ENCODE measurements around the gene ASF1B. TPM values are rescaled to one million over a fixed set of nuclear protein-coding genes. Genes with fewer than 3 reads are reported as not detected.
"Not testable (repeated sequence)": the region's sequence is repeated elsewhere in the genome, so short reads cannot be mapped to it uniquely, and the experiment has no call there.

ASF1B gene
- total RNA-seq, 6 experiments from 2014 or later: 11.0 to 22.8 (median 18.6) TPM

GRCh38 chr19:14150041-14150769 lies 13.8 kb upstream of the ASF1B start:
- Mint-ChIP-seq H3K9me3 (no peaks in the 10 kb centered on the region), H3K36me3 (ENCODE audit: low read depth) (no peaks in the 10 kb centered on the region), H3K4me3 (0 out of 2 replicates have a peak overlapping the region, but pooled peaks have one; percentile 45), H3K4me1 (ENCODE audit: low read depth) (peaks cover 41% of the 10 kb centered on the region), H3K27me3 (ENCODE audit: insufficient read depth) (peaks cover 3% of the 10 kb centered on the region; the same call in 1 of the 2 replicates), H3K27ac (peak overlapping the region; percentile 77; the same call in 1 of the 2 replicates)
- no peak for DNase-seq
- TF ChIP-seq CTCF (IDR thresholded peaks at IDR 0.05): no peak

- no peaks in the 10 kb centered on the region for H3K9me3 Mint-ChIP-seq
- no peak for DNase-seq
- H3K27ac Mint-ChIP-seq: peak overlapping the region; percentile 77
- H3K4me1 Mint-ChIP-seq (ENCODE audit: low read depth): peaks cover 43% of the 10 kb centered on the region
- H3K4me3 Mint-ChIP-seq: peak overlapping the region; percentile 45
- no peak for TF ChIP-seq CTCF (IDR thresholded peaks at IDR 0.05)
- no peaks in the 10 kb centered on the region for H3K36me3 Mint-ChIP-seq (ENCODE audit: low read depth)
- H3K27me3 Mint-ChIP-seq (ENCODE audit: insufficient read depth): peaks cover 3% of the 10 kb centered on the region; the same call in 1 of the 2 replicates
These were observed 13.2 kb upstream of the ASF1B start for GRCh38 chr19:14149509-14149994.

- Mint-ChIP-seq H3K4me3 (peak overlapping the region; percentile 45), H3K9me3 (no peaks in the 10 kb centered on the region), H3K36me3 (ENCODE audit: low read depth) (no peaks in the 10 kb centered on the region), H3K27me3 (ENCODE audit: insufficient read depth) (peaks cover 3% of the 10 kb centered on the region; the same call in 1 of the 2 replicates), H3K4me1 (ENCODE audit: low read depth) (peaks cover 43% of the 10 kb centered on the region), H3K27ac (peak overlapping the region; percentile 77)
- DNase-seq: no peak
- no peak for TF ChIP-seq CTCF (IDR thresholded peaks at IDR 0.05)
These were observed 12.5 kb upstream of the ASF1B start for GRCh38 chr19:14148751-14149410.

- Mint-ChIP-seq H3K27me3 (ENCODE audit: insufficient read depth) (peaks cover 3% of the 10 kb centered on the region; the same call in 1 of the 2 replicates), H3K4me1 (ENCODE audit: low read depth) (peaks cover 43% of the 10 kb centered on the region), H3K4me3 (peak overlapping the region; percentile 56; the same call in 1 of the 2 replicates), H3K9me3 (no peaks in the 10 kb centered on the region), H3K36me3 (ENCODE audit: low read depth) (no peaks in the 10 kb centered on the region), H3K27ac (peak overlapping the region; percentile 76)
- DNase-seq: peak; percentile 32
- peak; percentile 88 for TF ChIP-seq CTCF (IDR thresholded peaks at IDR 0.05)
These were observed 11.6 kb upstream of the ASF1B start for GRCh38 chr19:14147797-14148605.

GRCh38 chr19:14146789-14147216 lies 10.4 kb upstream of the ASF1B start:
- peak; percentile 82 for DNase-seq
- peak overlapping the region; percentile 78 for H3K27ac Mint-ChIP-seq
- H3K4me1 Mint-ChIP-seq (ENCODE audit: low read depth): peaks cover 43% of the 10 kb centered on the region
- H3K4me3 Mint-ChIP-seq: no peak overlapping the region
- no peak for TF ChIP-seq CTCF (IDR thresholded peaks at IDR 0.05)
- peaks cover 3% of the 10 kb centered on the region; the same call in 1 of the 2 replicates for H3K27me3 Mint-ChIP-seq (ENCODE audit: insufficient read depth)
- no peaks in the 10 kb centered on the region for H3K36me3 Mint-ChIP-seq (ENCODE audit: low read depth)
- no peaks in the 10 kb centered on the region for H3K9me3 Mint-ChIP-seq

GRCh38 chr19:14146169-14146568 lies 9.8 kb upstream of the ASF1B start:
- not testable (repeated sequence) for DNase-seq; H3K4me3 Mint-ChIP-seq; H3K9me3 Mint-ChIP-seq; H3K27me3 Mint-ChIP-seq (ENCODE audit: insufficient read depth); H3K36me3 Mint-ChIP-seq (ENCODE audit: low read depth)
- peaks cover 43% of the 10 kb centered on the region for H3K4me1 Mint-ChIP-seq (ENCODE audit: low read depth)
- H3K27ac Mint-ChIP-seq: peak overlapping the region; percentile 78; the same call in 1 of the 2 replicates
